Esophagus squamous epithelium (tissue), 5 donors: Measurements from ENCODE around the gene TMED8. TPM values are rescaled to one million over a fixed set of nuclear protein-coding genes. Genes with fewer than 3 reads are reported as not detected.
"Not testable (repeated sequence)": the region's sequence is repeated elsewhere in the genome, so short reads cannot be mapped to it uniquely, and the experiment has no call there.

Experiments used
- DNase-seq: peaks from one replicate; lab custom pipeline; 2025; lab: John Stamatoyannopoulos, UW
- H3K27ac ChIP-seq, 4 donors: fragments of 200-600 bp; sonication (generic); one replicate each; pipeline ENCODE4 v1.5.1; 2016 to 2019; ENCODE audit warnings: mild to moderate bottlenecking in 1 of 4
- H3K27me3 ChIP-seq, 4 donors: fragments of 200-600 bp; sonication (generic); 1 replicate in 3 of 4; 2 replicates in 1 of 4; pipeline versions ENCODE4 v1.5.1 to v1.6.0; 2017 to 2021; ENCODE audit warnings: antibody characterized with exemption in 1 of 4
- H3K36me3 ChIP-seq, 3 donors: fragments of 200-600 bp; sonication (generic); one replicate each; pipeline ENCODE4 v1.5.1; 2016 to 2019
- H3K4me1 ChIP-seq, 3 donors: fragments of 200-600 bp; sonication (generic); one replicate each; pipeline ENCODE4 v1.5.1; 2017 to 2019
- H3K4me3 ChIP-seq, 4 donors: fragments of 200-600 bp; sonication (generic); 1 replicate in 3 of 4; 2 replicates in 1 of 4; pipeline ENCODE4 v1.5.1; 2016 to 2019; ENCODE audit warnings: mild to moderate bottlenecking in 2 of 4, moderate library complexity in 1 of 4
- H3K9me3 ChIP-seq, 3 donors: fragments of 200-600 bp; sonication (generic); one replicate each; pipeline ENCODE4 v1.5.1; 2016 to 2019
- CTCF ChIP-seq, 6 experiments: fragments of 450-650 bp in 4 of 6; fragments of 200-600 bp in 2 of 6; sonication (generic) in 2 of 6; IDR thresholded peaks; one replicate each; pipeline ENCODE4 v1.5.1; 2016 to 2019; ENCODE audit warnings: antibody characterized with exemption in 6 of 6, mild to moderate bottlenecking in 4 of 6, moderate library complexity in 4 of 6
- POLR2A ChIP-seq, 4 donors: fragments of 450-650 bp; IDR thresholded peaks; one replicate each; pipeline ENCODE4 v1.6.1; 2017; ENCODE audit warnings: antibody characterized with exemption in 4 of 4, mild to moderate bottlenecking in 4 of 4, moderate library complexity in 3 of 4
- WGBS, 2 donors: methylation state at CpG; one replicate each; pipeline ENCODE4 v1.1.5; 2018; 5-methylcytosine and 5-hydroxymethylcytosine counted together
- intact Hi-C: fragments of 100-400 bp; cut with DNase I; formaldehyde crosslinking; loops from one replicate; pipeline ENCODE4 v1.15.0; 2022
- total RNA-seq, 4 donors: library from RNA; depleted of rRNA; stranded (reverse); fragments of >200 nt; gene quantifications; one replicate each; pipeline ENCODE4 v1.1.0, GENCODE V29; 2016
- donor health status: DM: yes; HTN: yes; CAD: no.

TMED8 gene
- total RNA-seq, 4 donors from 2014 or later, result 4.4 to 9.3 (median 8.0) TPM

- H3K27ac ChIP-seq, result no peak overlapping the region
- H3K27me3 ChIP-seq, result no peaks in the 10 kb centered on the region
- no peaks in the 10 kb centered on the region for H3K4me1 ChIP-seq
- peaks cover 0 to 59% (median 19%) of the 10 kb centered on the region in 3 donors for H3K36me3 ChIP-seq
- no peak for DNase-seq
- intact Hi-C loops, result no loop called here
- H3K9me3 ChIP-seq, result peaks cover 0 to 25% (median 10%) of the 10 kb centered on the region in 3 donors
- no peak overlapping the region for H3K4me3 ChIP-seq
- WGBS, 2 donors, result 75 to 91% methylated on average over 2 of the region's 2 CpGs
- TF ChIP-seq CTCF (IDR thresholded peaks at IDR 0.05) (no peak), POLR2A (IDR thresholded peaks at IDR 0.05) (no peak)
These were observed 44.3 kb upstream of the TMED8 start for GRCh38 chr14:77421201-77421600.

- Histone ChIP-seq H3K9me3 (peaks cover 0 to 25% (median 10%) of the 10 kb centered on the region in 3 donors), H3K27me3 (no peaks in the 10 kb centered on the region), H3K36me3 (peaks cover 0 to 16% (median 0%) of the 10 kb centered on the region in 3 donors), H3K27ac (no peak overlapping the region), H3K4me1 (no peaks in the 10 kb centered on the region), H3K4me3 (no peak overlapping the region)
- no peak for TF ChIP-seq POLR2A (IDR thresholded peaks at IDR 0.05)
- TF ChIP-seq CTCF (IDR thresholded peaks at IDR 0.05), result no peak
- DNase-seq, result no peak
- 62 to 87% methylated on average over 3 to 6 of the region's 8 CpGs for WGBS, 2 donors
- intact Hi-C loops, result no loop called here
These were observed 39.9 kb upstream of the TMED8 start for GRCh38 chr14:77416836-77417235.

GRCh38 chr14:77416098-77416497 lies 39.2 kb upstream of the TMED8 start:
- intact Hi-C loops, H3K27me3 ChIP-seq, H3K4me3 ChIP-seq, H3K4me1 ChIP-seq, DNase-seq, H3K36me3 ChIP-seq, H3K27ac ChIP-seq: not testable (repeated sequence)
- 94 to 100% methylated on average over 1 to 2 of the region's 3 CpGs for WGBS, 2 donors
- H3K9me3 ChIP-seq, result peaks cover 0 to 25% (median 10%) of the 10 kb centered on the region in 3 donors

- intact Hi-C loops, H3K4me3 ChIP-seq, DNase-seq, H3K36me3 ChIP-seq, H3K27me3 ChIP-seq, H3K4me1 ChIP-seq, H3K27ac ChIP-seq: not testable (repeated sequence)
- 88 to 91% methylated on average over 10 of the region's 10 CpGs for WGBS, 2 donors
- peaks cover 0 to 25% (median 10%) of the 10 kb centered on the region in 3 donors for H3K9me3 ChIP-seq
These were observed 38.6 kb upstream of the TMED8 start for GRCh38 chr14:77415403-77416030.

GRCh38 chr14:77409131-77409533 lies 32.2 kb upstream of the TMED8 start:
- TF ChIP-seq CTCF (IDR thresholded peaks at IDR 0.05), result peak in 1 of 6 experiments; percentile 23
- TF ChIP-seq POLR2A (IDR thresholded peaks at IDR 0.05), result no peak
- Histone ChIP-seq H3K27me3 (no peaks in the 10 kb centered on the region), H3K27ac (no peak overlapping the region), H3K4me3 (no peak overlapping the region), H3K4me1 (no peaks in the 10 kb centered on the region), H3K36me3 (no peaks in the 10 kb centered on the region), H3K9me3 (no peaks in the 10 kb centered on the region)
- 36 to 55% methylated on average over 3 of the region's 3 CpGs for WGBS, 2 donors
- intact Hi-C loops, result no loop called here
- no peak for DNase-seq

GRCh38 chr14:77407158-77407557 lies 30.3 kb upstream of the TMED8 start:
- Histone ChIP-seq H3K27me3 (no peaks in the 10 kb centered on the region), H3K36me3 (no peaks in the 10 kb centered on the region), H3K4me3 (no peak overlapping the region), H3K27ac (no peak overlapping the region), H3K9me3 (no peaks in the 10 kb centered on the region), H3K4me1 (no peaks in the 10 kb centered on the region)
- TF ChIP-seq CTCF (IDR thresholded peaks at IDR 0.05), result no peak
- TF ChIP-seq POLR2A (IDR thresholded peaks at IDR 0.05), result no peak
- WGBS, 2 donors, result 78 to 86% methylated on average over 2 of the region's 2 CpGs
- DNase-seq, result no peak
- intact Hi-C loops, result no loop called here
